NCI-H1092 treated with DMSO at 0.1 percent for 48 hours (cell line): ENCODE data around the gene BTBD9.

ENCODE experiments used
- DNase-seq: peaks from one replicate; lab custom pipeline; 2025; lab: John Stamatoyannopoulos, UW

The BTBD9 gene

GRCh38 chr6:38639498-38640215, at the start of gene BTBD9:
TSS of gene BTBD9 (minus strand) at chr6:38639929.
- DNase-seq, result peak; percentile 76

- DNase-seq, result peak; percentile 9
These were observed 48.9 kb upstream of the BTBD9 start for GRCh38 chr6:38688579-38689087.

GRCh38 chr6:38687549-38687948, 47.8 kb upstream of the BTBD9 start:
- no peak for DNase-seq

- DNase-seq, result no peak
These were observed 47.3 kb upstream of the BTBD9 start for GRCh38 chr6:38687043-38687353.

- DNase-seq, result no peak
These were observed 46.7 kb upstream of the BTBD9 start for GRCh38 chr6:38686270-38687042.

GRCh38 chr6:38684904-38685303, 45.2 kb upstream of the BTBD9 start:
- DNase-seq, result no peak

- no peak for DNase-seq
These were observed 44.5 kb upstream of the BTBD9 start for GRCh38 chr6:38684237-38684636.

GRCh38 chr6:38681850-38682249, 42.1 kb upstream of the BTBD9 start:
- no peak for DNase-seq

GRCh38 chr6:38679668-38680067, 39.9 kb upstream of the BTBD9 start:
- no peak for DNase-seq

GRCh38 chr6:38678178-38678760, 38.5 kb upstream of the BTBD9 start:
- no peak for DNase-seq

GRCh38 chr6:38676974-38677544, 37.3 kb upstream of the BTBD9 start:
- no peak for DNase-seq

GRCh38 chr6:38676236-38676973, 36.7 kb upstream of the BTBD9 start:
- DNase-seq, result no peak

GRCh38 chr6:38673397-38674165, 33.9 kb upstream of the BTBD9 start:
- DNase-seq, result no peak

- DNase-seq, result peak; percentile 20
These were observed 32.2 kb upstream of the BTBD9 start for GRCh38 chr6:38671885-38672467.

GRCh38 chr6:38658418-38659167, 18.9 kb upstream of the BTBD9 start:
- no peak for DNase-seq

GRCh38 chr6:38656896-38657295, 17.2 kb upstream of the BTBD9 start:
- no peak for DNase-seq

- DNase-seq, result no peak
These were observed 14.5 kb upstream of the BTBD9 start for GRCh38 chr6:38654263-38654662.

- DNase-seq, result no peak
These were observed 11.5 kb upstream of the BTBD9 start for GRCh38 chr6:38651121-38651784.

GRCh38 chr6:38650207-38650752, 10.6 kb upstream of the BTBD9 start:
- no peak for DNase-seq
